ENCODE measurements around the gene TUBB. TPM values are rescaled to one million over a fixed set of nuclear protein-coding genes. Genes with fewer than 3 reads are reported as not detected.
A peak's percentile ranks its signal among the peaks of the same experiment; 100 is the strongest.
"Not testable (repeated sequence)": the region's sequence is repeated elsewhere in the genome, so short reads cannot be mapped to it uniquely, and the experiment has no call there.

The TUBB gene
- polyA plus RNA-seq, 2 of the 4 experiments (the other 2 are of a cell fraction): 691 to 1,044 TPM

DNA sequence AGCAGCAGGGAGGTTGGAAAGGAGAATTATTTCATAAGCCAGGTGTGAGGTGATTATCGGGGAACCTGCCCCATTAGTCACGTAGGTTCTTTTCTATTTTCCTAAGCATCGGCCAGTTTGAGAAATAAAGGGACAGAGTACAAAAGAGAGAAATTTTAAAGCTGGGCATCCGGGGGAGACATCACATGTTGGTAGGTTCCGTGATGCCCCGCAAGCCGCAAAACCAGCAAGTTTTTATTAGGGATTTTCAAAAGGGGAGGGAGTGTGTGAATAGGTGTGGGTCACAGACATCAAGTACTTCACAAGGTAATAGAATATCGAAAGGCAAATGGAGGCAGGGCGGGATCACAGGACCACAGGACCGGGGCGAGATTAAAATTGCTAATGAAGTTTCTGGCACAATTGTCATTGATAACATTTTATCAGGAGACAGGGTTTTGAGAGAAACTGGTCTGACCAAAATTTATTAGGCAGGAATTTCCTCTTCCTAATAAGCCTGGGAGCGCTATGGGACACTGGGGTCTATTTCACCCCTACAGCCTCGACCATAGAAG is 44.4 kb downstream of the TUBB start:
- H3K4me3 ChIP-seq; FAIRE-seq; H3K9me3 ChIP-seq; ATAC-seq; DNase-seq (ENCODE audit: low read depth in 1 of 2, low spot score in 1 of 2): not testable (repeated sequence)
- ChIA-PET POLR2A (interaction anchor here (0.7 to 2.3 kb wide), 2 partner anchors 12 to 17 kb away, joined by 3 to 12 read pairs; no protein-coding TSS in a partner anchor), CTCF (interaction anchor here (0.7 to 1.3 kb wide), 6 partner anchors 12 to 120 kb away, joined by 3 read pairs; partner anchors contain the start of gene DDR1)
- 0 out of 2 replicates have a peak, but pooled peaks have one; percentile 0 for TF ChIP-seq GATA3 (IDR thresholded peaks at IDR 0.05; ENCODE audit: borderline replicate concordance)
- 58% methylated on average over 13 of the region's 13 CpGs for WGBS (ENCODE audit: missing lambda C conversion rate)
- peaks cover 78% of the 10 kb centered on the region for H3K4me1 ChIP-seq
- peak overlapping the region; percentile 67 for H3K4me2 ChIP-seq
- peak overlapping the region; percentile 93 to 97 for H3K27ac ChIP-seq

DNA sequence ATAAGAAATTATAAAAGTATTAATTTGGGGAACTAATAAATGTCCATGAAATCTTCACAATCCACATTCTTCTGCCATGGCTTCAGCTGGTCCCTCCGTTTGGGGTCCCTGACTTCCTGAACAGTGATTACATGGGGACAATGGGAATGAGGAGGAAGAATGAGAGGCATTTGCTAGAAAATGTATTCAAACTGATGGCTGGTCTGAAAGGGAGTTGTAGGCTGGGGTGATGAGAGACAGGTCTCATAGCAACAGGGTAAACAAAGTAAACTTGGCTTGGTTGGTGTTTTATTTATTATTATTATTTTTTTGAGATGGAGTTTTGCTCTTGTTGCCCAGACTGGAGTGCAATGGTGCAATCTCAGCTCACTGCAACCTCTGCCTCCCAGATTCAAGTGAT is 45.3 kb downstream of the TUBB start:
- POLR2A ChIA-PET; DNase-seq (ENCODE audit: low read depth in 1 of 2, low spot score in 1 of 2); FAIRE-seq; ATAC-seq; H3K4me2 ChIP-seq; H3K4me3 ChIP-seq; H3K9me3 ChIP-seq: not testable (repeated sequence)
- Histone ChIP-seq H3K4me1 (peaks cover 78% of the 10 kb centered on the region), H3K27ac (peak overlapping the region; percentile 39 to 97; a peak in 5 of 6 replicates)
- CTCF ChIA-PET: interaction anchor here (0.6 to 1.9 kb wide), 5 partner anchors 8 to 86 kb away, joined by 3 to 4 read pairs (median 3); no protein-coding TSS in a partner anchor
- WGBS (ENCODE audit: missing lambda C conversion rate): 74% methylated on average over 1 of the region's 1 CpG

DNA sequence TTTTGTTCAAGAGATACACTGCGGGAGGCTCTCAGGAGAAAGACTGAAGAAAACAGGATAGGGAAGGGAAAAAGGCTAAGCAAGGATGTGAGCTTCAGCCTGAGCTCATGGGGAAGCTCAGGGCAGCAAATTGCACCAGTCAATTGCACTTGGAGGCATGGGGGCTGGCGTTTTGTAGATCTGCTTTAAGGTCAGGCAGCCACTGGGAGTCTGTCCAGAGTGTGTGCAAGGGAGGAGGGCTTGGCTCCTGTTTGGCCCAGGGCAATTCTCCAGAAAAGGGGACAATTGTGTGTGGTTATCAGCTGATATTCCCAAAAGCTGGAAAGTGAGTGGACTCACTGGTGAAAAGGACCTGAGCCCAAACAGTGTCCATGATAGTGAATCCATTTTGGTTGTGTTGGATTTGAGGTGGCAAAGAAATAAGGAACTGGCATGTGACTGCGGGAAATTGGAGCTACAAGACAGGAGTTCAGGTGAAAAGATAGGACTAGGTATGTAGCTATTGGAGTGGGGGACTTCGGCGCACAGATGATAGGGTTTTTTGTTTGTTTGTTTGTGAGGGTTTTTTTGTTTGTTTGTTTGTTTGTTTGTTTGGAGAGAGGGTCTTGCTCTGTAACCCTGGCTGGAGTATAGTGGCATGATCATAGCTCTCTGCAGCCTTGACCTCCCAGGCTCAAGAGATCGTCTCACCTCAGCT is 46.5 kb downstream of the TUBB start:
- DNase-seq (ENCODE audit: low read depth in 1 of 2, low spot score in 1 of 2): no peak
- FAIRE-seq: no peak
- POLR2A ChIA-PET: no interaction called here
- CTCF ChIA-PET: interaction anchor here (0.7 to 1.9 kb wide), 4 partner anchors 18 to 87 kb away, joined by 3 to 4 read pairs (median 4); no protein-coding TSS in a partner anchor
- WGBS (ENCODE audit: missing lambda C conversion rate): 84% methylated on average over 6 of the region's 6 CpGs
- H3K9me3 ChIP-seq: no peaks in the 10 kb centered on the region
- H3K27ac ChIP-seq: peak overlapping the region; percentile 89 to 97
- H3K4me2 ChIP-seq: no peak overlapping the region
- no peak for TF ChIP-seq ZFP36 (IDR thresholded peaks at IDR 0.05; ENCODE audit: borderline replicate concordance, partially characterized antibody)
- no peak for TF ChIP-seq POLR2AphosphoS2 (conservative IDR thresholded peaks at IDR 0.05; ENCODE audit: low read length)
- no peak for TF ChIP-seq JUN (IDR thresholded peaks at IDR 0.05)
- TF ChIP-seq ZNF302 (CRISPR knock-in tag; IDR thresholded peaks at IDR 0.05): no peak
- no peak for TF ChIP-seq RCOR1 (IDR thresholded peaks at IDR 0.05; ENCODE audit: low read depth, low read length)
- no peak for TF ChIP-seq PHF8 (IDR thresholded peaks at IDR 0.05; ENCODE audit: borderline replicate concordance, low read depth)
- no peak for ATAC-seq
- no peak overlapping the region for H3K4me3 ChIP-seq
- H3K4me1 ChIP-seq: peaks cover 79% of the 10 kb centered on the region

DNA sequence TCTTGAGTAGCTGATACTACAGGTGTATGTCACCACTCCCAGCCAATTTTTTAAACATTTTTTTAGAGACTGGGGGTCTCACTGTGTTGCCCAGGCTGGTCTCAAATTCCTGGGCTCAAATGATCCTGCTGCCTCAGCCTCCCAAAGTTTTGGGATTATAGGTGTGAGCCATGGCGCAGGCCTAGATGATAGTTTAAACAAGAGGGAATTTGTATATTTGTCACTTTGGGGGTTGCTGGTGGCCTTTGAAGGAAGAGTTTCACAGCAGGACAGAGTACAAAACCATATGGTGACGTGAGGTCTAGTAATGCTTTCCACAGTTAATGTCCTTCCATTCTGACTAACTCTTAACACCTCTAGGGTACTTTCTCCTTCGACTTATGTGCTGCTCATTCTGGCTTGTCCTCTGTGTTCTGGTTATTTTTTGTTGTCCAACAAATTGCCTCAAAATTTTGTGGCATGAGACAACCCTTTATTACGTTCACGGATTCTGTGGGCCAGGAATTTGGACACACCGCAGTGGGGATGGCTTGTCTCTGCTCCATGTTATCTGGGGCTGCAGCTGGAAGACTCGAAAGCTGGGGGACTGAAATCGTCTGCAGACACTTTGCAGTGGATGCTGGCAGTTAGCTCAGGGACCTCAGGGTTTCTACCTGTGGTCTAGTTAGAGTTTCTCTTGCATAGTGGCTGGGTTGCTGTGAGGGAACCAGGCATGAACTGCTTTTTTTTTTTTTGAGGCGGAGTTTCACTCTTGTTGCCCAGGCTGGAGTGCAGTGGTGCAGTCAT is 47.2 kb downstream of the TUBB start:
- no peak overlapping the region for H3K4me3 ChIP-seq
- DNase-seq (ENCODE audit: low read depth in 1 of 2, low spot score in 1 of 2) (no peak), FAIRE-seq (no peak), ATAC-seq (no peak)
- TF ChIP-seq RFX5 (IDR thresholded peaks at IDR 0.05): no peak
- TF ChIP-seq, protein P1, sequence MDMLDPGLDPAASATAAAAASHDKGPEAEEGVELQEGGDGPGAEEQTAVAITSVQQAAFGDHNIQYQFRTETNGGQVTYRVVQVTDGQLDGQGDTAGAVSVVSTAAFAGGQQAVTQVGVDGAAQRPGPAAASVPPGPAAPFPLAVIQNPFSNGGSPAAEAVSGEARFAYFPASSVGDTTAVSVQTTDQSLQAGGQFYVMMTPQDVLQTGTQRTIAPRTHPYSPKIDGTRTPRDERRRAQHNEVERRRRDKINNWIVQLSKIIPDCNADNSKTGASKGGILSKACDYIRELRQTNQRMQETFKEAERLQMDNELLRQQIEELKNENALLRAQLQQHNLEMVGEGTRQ (IDR thresholded peaks at IDR 0.05): no peak
- TF ChIP-seq POLR2AphosphoS2 (conservative IDR thresholded peaks at IDR 0.05; ENCODE audit: low read length): no peak
- no peak for TF ChIP-seq MYC (IDR thresholded peaks at IDR 0.05; ENCODE audit: borderline replicate concordance, low read length)
- TF ChIP-seq EHMT2 (IDR thresholded peaks at IDR 0.05; ENCODE audit: low read depth): no peak
- no peak for TF ChIP-seq JUN (IDR thresholded peaks at IDR 0.05)
- no peak for TF ChIP-seq SMC3 (IDR thresholded peaks at IDR 0.05)
- no peak for TF ChIP-seq TFCP2L1 (CRISPR knock-in tag; IDR thresholded peaks at IDR 0.05)
- no peak for TF ChIP-seq HEYL (CRISPR knock-in tag; IDR thresholded peaks at IDR 0.05)
- TF ChIP-seq FOSB (CRISPR knock-in tag; IDR thresholded peaks at IDR 0.05): no peak
- no peak for TF ChIP-seq HDAC2 (IDR thresholded peaks at IDR 0.05)
- TF ChIP-seq ZC3H11A (IDR thresholded peaks at IDR 0.05): no peak
- ChIA-PET CTCF (interaction anchor here (1.1 to 3.2 kb wide), 6 partner anchors 9 to 61 kb away, joined by 3 to 21 read pairs (median 6); no protein-coding TSS in a partner anchor), POLR2A (interaction anchor here (3.1 kb wide), 1 partner anchor 15 kb away, joined by 46 read pairs; no protein-coding TSS in a partner anchor)
- H3K4me2 ChIP-seq: no peak overlapping the region; the same call in 2 of the 3 replicates
- H3K4me1 ChIP-seq: peaks cover 77% of the 10 kb centered on the region
- H3K27ac ChIP-seq: peak overlapping the region; percentile 89 to 97
- 93% methylated on average over 9 of the region's 9 CpGs for WGBS (ENCODE audit: missing lambda C conversion rate)
- no peaks in the 10 kb centered on the region for H3K9me3 ChIP-seq

Data from A549 (cell line).